ENCODE measurements around the gene TNFSF4.

Gene TNFSF4

GRCh38 chr1:173206816-173207568 is at the start of gene TNFSF4:
TNFSF4 (minus strand) TSS chr1:173207331; CDS start chr1:173207176, 155 bp downstream.
- Histone ChIP-seq H3K9me3 (ENCODE audit: control insufficient read depth, low read length) (no peaks in the 10 kb centered on the region), H3K4me3 (ENCODE audit: low read length) (no peak within 1 kb of the TSS), H3K4me1 (ENCODE audit: control insufficient read depth, insufficient read depth, low read length) (peaks cover 54% of the 10 kb centered on the region), H3K36me3 (ENCODE audit: control insufficient read depth, insufficient read depth, low read length) (no peaks in the 10 kb centered on the region), H3K9ac (ENCODE audit: low read length) (no peak within 1 kb of the TSS), H3K27me3 (ENCODE audit: control insufficient read depth, insufficient read depth, low read length) (no peaks in the 10 kb centered on the region)

DNA sequence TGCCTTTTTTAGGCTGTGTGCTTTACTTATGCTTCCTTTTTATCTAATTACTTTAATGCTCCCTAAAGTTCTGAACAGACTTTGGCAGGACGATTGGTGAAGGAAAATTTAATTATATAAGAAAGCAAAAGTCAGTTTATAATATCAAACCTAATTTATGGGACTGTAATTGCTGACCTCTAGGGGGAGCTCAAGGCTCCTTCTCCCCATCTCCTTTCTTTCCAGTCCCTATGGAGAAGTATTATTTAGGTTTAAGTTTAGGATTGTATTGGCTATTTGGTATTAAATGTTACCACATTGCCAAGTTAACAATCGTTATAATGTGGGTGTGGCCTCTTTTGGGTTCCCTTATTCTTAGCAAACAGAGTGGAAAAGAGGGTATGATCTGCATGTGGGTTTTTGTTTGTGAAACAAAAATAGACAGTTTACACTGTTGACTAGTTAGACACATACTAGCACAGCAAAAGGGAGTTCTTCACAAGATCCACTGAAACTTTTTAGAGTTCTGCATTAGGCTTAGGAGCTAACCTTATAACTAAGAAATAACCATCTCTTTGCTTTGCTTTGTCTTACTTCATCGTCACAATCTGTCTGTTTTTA is 48.2 kb upstream of the TNFSF4 start:
- H3K36me3 ChIP-seq (ENCODE audit: control insufficient read depth, insufficient read depth, low read length) = no peaks in the 10 kb centered on the region
- no peak overlapping the region for H3K9ac ChIP-seq (ENCODE audit: low read length)

GRCh38 chr1:173253046-173253445 is 45.9 kb upstream of the TNFSF4 start:
- H3K36me3 ChIP-seq (ENCODE audit: control insufficient read depth, insufficient read depth, low read length) = no peaks in the 10 kb centered on the region
- no peaks in the 10 kb centered on the region for H3K27me3 ChIP-seq (ENCODE audit: control insufficient read depth, insufficient read depth, low read length)
- no peak overlapping the region for H3K4me3 ChIP-seq (ENCODE audit: low read length)
- no peaks in the 10 kb centered on the region for H3K9me3 ChIP-seq (ENCODE audit: control insufficient read depth, low read length)
- H3K4me1 ChIP-seq (ENCODE audit: control insufficient read depth, insufficient read depth, low read length) = no peaks in the 10 kb centered on the region
- no peak overlapping the region for H3K9ac ChIP-seq (ENCODE audit: low read length)

More for the DNA sequence above, 48.2 kb upstream of the TNFSF4 start:
- no peaks in the 10 kb centered on the region for H3K4me1 ChIP-seq (ENCODE audit: control insufficient read depth, insufficient read depth, low read length)
- no peaks in the 10 kb centered on the region for H3K27me3 ChIP-seq (ENCODE audit: control insufficient read depth, insufficient read depth, low read length)
- H3K4me3 ChIP-seq (ENCODE audit: low read length) = no peak overlapping the region
- no peaks in the 10 kb centered on the region for H3K9me3 ChIP-seq (ENCODE audit: control insufficient read depth, low read length)

- no peak overlapping the region for H3K9ac ChIP-seq (ENCODE audit: low read length)
These were observed 42.2 kb upstream of the TNFSF4 start for GRCh38 chr1:173249349-173249748.

GRCh38 chr1:173248247-173248940 is 41.3 kb upstream of the TNFSF4 start:
- H3K9me3 ChIP-seq (ENCODE audit: control insufficient read depth, low read length) = peaks cover 5% of the 10 kb centered on the region
- no peaks in the 10 kb centered on the region for H3K4me1 ChIP-seq (ENCODE audit: control insufficient read depth, insufficient read depth, low read length)
- H3K9ac ChIP-seq (ENCODE audit: low read length) = no peak overlapping the region
- H3K4me3 ChIP-seq (ENCODE audit: low read length) = no peak overlapping the region
- H3K27me3 ChIP-seq (ENCODE audit: control insufficient read depth, insufficient read depth, low read length) = no peaks in the 10 kb centered on the region
- no peaks in the 10 kb centered on the region for H3K36me3 ChIP-seq (ENCODE audit: control insufficient read depth, insufficient read depth, low read length)

More at GRCh38 chr1:173249349-173249748, 42.2 kb upstream of the TNFSF4 start:
- H3K4me3 ChIP-seq (ENCODE audit: low read length) = no peak overlapping the region
- no peaks in the 10 kb centered on the region for H3K4me1 ChIP-seq (ENCODE audit: control insufficient read depth, insufficient read depth, low read length)
- H3K36me3 ChIP-seq (ENCODE audit: control insufficient read depth, insufficient read depth, low read length) = no peaks in the 10 kb centered on the region
- no peaks in the 10 kb centered on the region for H3K27me3 ChIP-seq (ENCODE audit: control insufficient read depth, insufficient read depth, low read length)
- no peaks in the 10 kb centered on the region for H3K9me3 ChIP-seq (ENCODE audit: control insufficient read depth, low read length)

- Histone ChIP-seq H3K27me3 (ENCODE audit: control insufficient read depth, insufficient read depth, low read length) (no peaks in the 10 kb centered on the region), H3K36me3 (ENCODE audit: control insufficient read depth, insufficient read depth, low read length) (no peaks in the 10 kb centered on the region), H3K4me3 (ENCODE audit: low read length) (no peak overlapping the region), H3K9me3 (ENCODE audit: control insufficient read depth, low read length) (peaks cover 7% of the 10 kb centered on the region), H3K9ac (ENCODE audit: low read length) (no peak overlapping the region), H3K4me1 (ENCODE audit: control insufficient read depth, insufficient read depth, low read length) (no peaks in the 10 kb centered on the region)
These were observed 38.8 kb upstream of the TNFSF4 start for GRCh38 chr1:173245892-173246291.

GRCh38 chr1:173243300-173243699 is 36.2 kb upstream of the TNFSF4 start:
- H3K4me3 ChIP-seq (ENCODE audit: low read length) = no peak overlapping the region
- no peaks in the 10 kb centered on the region for H3K36me3 ChIP-seq (ENCODE audit: control insufficient read depth, insufficient read depth, low read length)
- H3K4me1 ChIP-seq (ENCODE audit: control insufficient read depth, insufficient read depth, low read length) = no peaks in the 10 kb centered on the region
- H3K9me3 ChIP-seq (ENCODE audit: control insufficient read depth, low read length) = peaks cover 7% of the 10 kb centered on the region
- H3K27me3 ChIP-seq (ENCODE audit: control insufficient read depth, insufficient read depth, low read length) = no peaks in the 10 kb centered on the region
- no peak overlapping the region for H3K9ac ChIP-seq (ENCODE audit: low read length)

- Histone ChIP-seq H3K27me3 (ENCODE audit: control insufficient read depth, insufficient read depth, low read length) (no peaks in the 10 kb centered on the region), H3K4me3 (ENCODE audit: low read length) (no peak overlapping the region), H3K9ac (ENCODE audit: low read length) (no peak overlapping the region), H3K9me3 (ENCODE audit: control insufficient read depth, low read length) (peaks cover 7% of the 10 kb centered on the region), H3K36me3 (ENCODE audit: control insufficient read depth, insufficient read depth, low read length) (no peaks in the 10 kb centered on the region), H3K4me1 (ENCODE audit: control insufficient read depth, insufficient read depth, low read length) (no peaks in the 10 kb centered on the region)
These were observed 34.6 kb upstream of the TNFSF4 start for GRCh38 chr1:173241528-173242347.

GRCh38 chr1:173240609-173241008 is 33.5 kb upstream of the TNFSF4 start:
- Histone ChIP-seq H3K9ac (ENCODE audit: low read length) (no peak overlapping the region), H3K36me3 (ENCODE audit: control insufficient read depth, insufficient read depth, low read length) (no peaks in the 10 kb centered on the region), H3K9me3 (ENCODE audit: control insufficient read depth, low read length) (peaks cover 7% of the 10 kb centered on the region), H3K4me1 (ENCODE audit: control insufficient read depth, insufficient read depth, low read length) (no peaks in the 10 kb centered on the region), H3K27me3 (ENCODE audit: control insufficient read depth, insufficient read depth, low read length) (no peaks in the 10 kb centered on the region), H3K4me3 (ENCODE audit: low read length) (no peak overlapping the region)

DNA sequence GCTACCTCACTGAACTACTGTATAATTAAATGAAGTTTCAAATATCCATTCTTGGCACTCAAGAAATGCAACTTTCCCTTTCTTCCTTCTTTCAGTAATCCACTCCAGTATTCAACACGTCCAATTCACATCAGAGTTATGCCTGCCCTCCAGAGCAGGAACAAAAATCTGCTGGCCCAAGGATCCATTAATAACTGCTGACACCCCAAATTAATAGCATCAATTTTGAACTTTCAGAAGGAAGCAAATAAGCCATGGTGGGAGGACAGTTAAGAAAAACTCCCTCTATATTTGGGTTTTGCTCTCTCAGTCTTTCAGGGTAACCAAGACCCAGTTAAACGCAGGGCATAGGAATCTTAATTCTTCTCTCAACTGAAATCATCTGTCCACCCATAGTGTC is 31.9 kb upstream of the TNFSF4 start:
- H3K9me3 ChIP-seq (ENCODE audit: control insufficient read depth, low read length) = peaks cover 7% of the 10 kb centered on the region
- no peak overlapping the region for H3K9ac ChIP-seq (ENCODE audit: low read length)
- no peak overlapping the region for H3K4me3 ChIP-seq (ENCODE audit: low read length)
- no peaks in the 10 kb centered on the region for H3K27me3 ChIP-seq (ENCODE audit: control insufficient read depth, insufficient read depth, low read length)
- H3K4me1 ChIP-seq (ENCODE audit: control insufficient read depth, insufficient read depth, low read length) = no peaks in the 10 kb centered on the region
- no peaks in the 10 kb centered on the region for H3K36me3 ChIP-seq (ENCODE audit: control insufficient read depth, insufficient read depth, low read length)

DNA sequence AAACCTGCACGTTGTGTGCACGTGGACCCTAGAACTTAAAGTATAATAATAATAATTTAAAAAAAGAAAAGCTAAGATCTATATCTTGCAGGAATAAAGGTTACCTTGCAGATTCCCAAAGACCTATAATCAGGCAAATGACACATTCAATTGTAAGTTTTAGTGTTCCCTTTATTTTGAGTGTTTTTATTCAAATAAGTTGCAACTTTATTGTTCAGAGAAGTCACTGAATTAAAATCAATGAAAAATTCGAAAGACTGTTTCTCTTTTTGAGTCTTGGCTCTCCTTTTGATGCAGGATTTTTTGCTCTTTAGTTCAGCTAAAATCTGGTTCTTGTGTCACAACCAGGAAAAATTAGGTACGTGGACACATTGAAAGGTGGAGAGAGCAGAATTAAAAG is 27.8 kb upstream of the TNFSF4 start:
- H3K9ac ChIP-seq (ENCODE audit: low read length) = no peak overlapping the region
- no peaks in the 10 kb centered on the region for H3K9me3 ChIP-seq (ENCODE audit: control insufficient read depth, low read length)
- H3K36me3 ChIP-seq (ENCODE audit: control insufficient read depth, insufficient read depth, low read length) = no peaks in the 10 kb centered on the region
- H3K4me3 ChIP-seq (ENCODE audit: low read length) = no peak overlapping the region
- H3K27me3 ChIP-seq (ENCODE audit: control insufficient read depth, insufficient read depth, low read length) = no peaks in the 10 kb centered on the region
- no peaks in the 10 kb centered on the region for H3K4me1 ChIP-seq (ENCODE audit: control insufficient read depth, insufficient read depth, low read length)
